CD4-positive, alpha-beta T cell treated with Interferon alpha-2 for 1 hour (primary cell): ENCODE measurements around the gene HPD.
A peak's percentile ranks its signal among the peaks of the same experiment; 100 is the strongest.

Experiments used
- DNase-seq, 2 donors: peaks; one replicate each; pipeline ENCODE4 v3.0.0-alpha.2; 2020 to 2022

The HPD gene

GRCh38 chr12:121810234-121810817 lies 48.3 kb downstream of the HPD start:
- no peak for DNase-seq

GRCh38 chr12:121809712-121810116 lies 48.9 kb downstream of the HPD start:
- no peak for DNase-seq

GRCh38 chr12:121808623-121809022 lies 50.0 kb downstream of the HPD start:
- DNase-seq = no peak

GRCh38 chr12:121807642-121808347 lies 50.9 kb downstream of the HPD start:
- DNase-seq = no peak

- DNase-seq = no peak
Observed at GRCh38 chr12:121806546-121807423, 51.9 kb downstream of the HPD start.

- peak; percentile 58 to 70 for DNase-seq
Observed at GRCh38 chr12:121806009-121806545, 52.6 kb downstream of the HPD start.

GRCh38 chr12:121805171-121806008 lies 53.3 kb downstream of the HPD start:
- no peak for DNase-seq

- peak; percentile 63 to 67 for DNase-seq
Observed at GRCh38 chr12:121804417-121805111, 54.1 kb downstream of the HPD start.

GRCh38 chr12:121803861-121804416 lies 54.7 kb downstream of the HPD start, which contains the start of gene SETD1B:
TSS of gene SETD1B (plus strand) at chr12:121804009. CDS start at chr12:121804738, 729 bp downstream.
- peak; percentile 61 to 65 for DNase-seq

- DNase-seq = peak; percentile 91 to 95
Observed at GRCh38 chr12:121802843-121803698, 55.6 kb downstream of the HPD start.

- no peak for DNase-seq
Observed at GRCh38 chr12:121802485-121802842, 56.2 kb downstream of the HPD start.

GRCh38 chr12:121801595-121802484 lies 56.8 kb downstream of the HPD start:
- peak; percentile 77 to 80 for DNase-seq

GRCh38 chr12:121800694-121801594 lies 57.7 kb downstream of the HPD start:
- DNase-seq = peak; percentile 74 to 76

GRCh38 chr12:121799842-121800693 lies 58.6 kb downstream of the HPD start:
- peak; percentile 69 to 76 for DNase-seq

- DNase-seq = peak; percentile 72 to 73
Observed at GRCh38 chr12:121799156-121799841, 59.4 kb downstream of the HPD start.

GRCh38 chr12:121798787-121799155 lies 59.9 kb downstream of the HPD start:
- no peak for DNase-seq
